GM12891 (cell line): ENCODE results near the gene SAP30BP.
"Not testable (repeated sequence)": the region's sequence is repeated elsewhere in the genome, so short reads cannot be mapped to it uniquely, and the experiment has no call there.

Experiments
- DNase-seq: peaks from one replicate; pipeline ENCODE4 v3.0.0; 2011; ENCODE audit warnings: low spot score; ENCODE audit not compliant: insufficient read length
- FAIRE-seq: peaks from 2 replicates; lab custom pipeline; 2011; peaks lifted over from hg19 to GRCh38; lab: Jason Lieb, UNC
- PAX5 ChIP-seq: IDR thresholded peaks from 2 replicates; pipeline ENCODE4 v1.6.1; 2011; ENCODE audit warnings: low read length, moderate library complexity, mild to moderate bottlenecking; ENCODE audit not compliant: insufficient read depth, severe bottlenecking
- POLR2A ChIP-seq: IDR thresholded peaks from 2 replicates; pipeline ENCODE4 v1.6.1; 2011; ENCODE audit warnings: low read depth, low read length, control low read depth
- POLR2AphosphoS5 ChIP-seq: IDR thresholded peaks from 2 replicates; pipeline ENCODE4 v1.6.1; 2011; ENCODE audit warnings: low read depth, low read length, control low read depth
- POU2F2 ChIP-seq: IDR thresholded peaks from 2 replicates; pipeline ENCODE4 v1.6.1; 2011; ENCODE audit warnings: low read depth, mild to moderate bottlenecking, control low read depth, low read length, moderate library complexity
- SPI1 ChIP-seq: IDR thresholded peaks from 2 replicates; pipeline ENCODE4 v1.6.1; 2011; ENCODE audit warnings: low read depth, low read length, control low read depth
- TAF1 ChIP-seq: IDR thresholded peaks from 2 replicates; pipeline ENCODE4 v1.6.1; 2011; ENCODE audit warnings: low read depth, low read length, control low read depth

Gene SAP30BP

DNA sequence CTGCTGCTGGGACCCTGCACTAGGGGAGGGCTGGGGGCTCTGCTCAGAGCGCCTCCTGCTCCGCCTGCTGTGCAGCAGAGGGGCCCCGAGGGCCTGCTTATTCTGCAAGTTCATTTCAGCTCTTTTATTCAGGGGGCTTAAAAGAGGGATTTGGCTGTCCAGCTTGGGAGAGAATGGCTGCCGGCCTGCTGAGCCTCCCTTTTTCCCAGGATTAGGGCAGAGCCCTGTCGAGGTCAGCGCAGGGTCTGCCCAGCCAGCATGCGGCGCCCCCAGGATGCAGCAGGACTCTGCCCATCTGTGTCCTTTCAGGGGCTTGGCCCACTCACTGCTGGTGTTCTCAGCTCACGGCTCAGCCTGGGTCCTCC lies 32.8 kb upstream of the SAP30BP start:
- TF ChIP-seq POLR2AphosphoS5, result no peak
- no peak for TF ChIP-seq SPI1
- TF ChIP-seq TAF1, result no peak
- TF ChIP-seq PAX5, result no peak
- no peak for TF ChIP-seq POLR2A
- TF ChIP-seq POU2F2, result no peak
- DNase-seq (no peak), FAIRE-seq (no peak)

DNA sequence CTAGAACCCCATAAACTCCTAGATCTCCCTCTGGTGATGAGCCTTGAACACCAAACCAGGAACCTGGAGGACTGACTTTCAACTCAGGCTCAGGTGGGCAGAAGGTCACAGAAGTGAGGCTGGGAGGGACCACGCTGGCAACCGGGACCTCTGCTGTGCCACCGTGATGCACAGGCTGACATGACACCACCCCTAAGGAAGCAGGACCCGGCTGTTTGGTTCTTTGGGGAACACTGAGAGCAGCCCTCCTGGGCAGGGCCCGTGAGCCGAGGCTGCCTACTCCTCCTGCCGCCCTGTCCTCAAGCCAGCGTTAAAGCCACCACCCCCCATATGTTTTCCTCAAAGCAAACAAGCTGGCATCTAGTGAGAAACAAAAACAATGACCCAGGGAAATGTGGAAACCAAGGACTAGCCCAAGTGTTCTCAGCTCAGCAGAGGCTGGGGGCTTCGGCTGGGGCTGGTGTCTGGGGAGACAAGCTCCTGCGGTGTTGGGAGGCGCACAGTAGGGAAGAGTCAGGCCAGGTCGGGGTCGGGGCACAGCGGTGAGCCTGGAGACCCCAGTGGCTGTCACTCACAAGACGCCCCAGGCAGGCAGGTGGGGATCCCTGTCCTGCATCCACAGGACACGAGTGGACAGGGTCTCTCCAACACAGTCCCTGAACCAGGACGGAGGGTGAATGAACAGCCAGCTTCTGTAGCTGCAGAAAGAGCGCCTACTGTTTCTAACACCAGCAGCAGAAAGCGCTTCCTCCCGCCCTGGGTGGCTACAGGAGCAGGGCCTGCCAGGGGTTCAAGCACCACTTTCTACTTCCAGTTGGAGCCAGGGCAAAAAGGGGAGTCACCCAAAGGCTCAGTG lies 32.2 kb upstream of the SAP30BP start:
- no peak for FAIRE-seq
- DNase-seq, result no peak
- no peak for TF ChIP-seq SPI1
- TF ChIP-seq POLR2AphosphoS5, result no peak

DNA sequence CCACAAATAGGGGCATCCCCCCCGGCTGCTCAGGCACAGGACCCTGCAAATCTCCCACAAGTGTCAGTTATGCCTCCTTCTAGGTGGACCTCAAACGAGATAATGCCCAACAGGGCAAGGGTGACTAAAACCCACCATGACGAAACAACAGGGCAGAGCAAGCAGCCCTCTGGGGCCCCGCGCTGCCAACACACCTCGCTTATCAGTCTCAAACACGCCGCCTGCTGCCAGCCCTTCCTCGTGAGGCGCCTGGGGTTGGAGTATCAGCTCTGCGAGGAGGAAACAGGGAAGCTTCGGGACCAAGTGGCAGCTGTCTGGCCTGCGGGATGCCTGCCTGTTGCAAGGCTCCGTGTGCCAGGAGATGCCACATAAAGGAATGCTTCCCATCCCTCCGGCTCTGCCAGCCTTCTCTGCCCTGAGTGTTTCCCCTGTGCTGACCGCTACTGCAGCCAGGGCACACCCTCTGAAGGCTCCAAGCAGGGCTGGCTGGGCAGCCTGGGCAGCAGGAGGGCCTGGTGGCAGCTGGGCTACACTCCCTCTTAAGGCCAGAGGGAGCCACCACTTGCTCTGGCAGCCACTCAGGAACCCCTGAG lies 31.4 kb upstream of the SAP30BP start:
- DNase-seq, result no peak
- TF ChIP-seq POLR2A (no peak), POU2F2 (no peak), PAX5 (no peak), SPI1 (no peak), POLR2AphosphoS5 (no peak), TAF1 (no peak)
- FAIRE-seq, result no peak

DNA sequence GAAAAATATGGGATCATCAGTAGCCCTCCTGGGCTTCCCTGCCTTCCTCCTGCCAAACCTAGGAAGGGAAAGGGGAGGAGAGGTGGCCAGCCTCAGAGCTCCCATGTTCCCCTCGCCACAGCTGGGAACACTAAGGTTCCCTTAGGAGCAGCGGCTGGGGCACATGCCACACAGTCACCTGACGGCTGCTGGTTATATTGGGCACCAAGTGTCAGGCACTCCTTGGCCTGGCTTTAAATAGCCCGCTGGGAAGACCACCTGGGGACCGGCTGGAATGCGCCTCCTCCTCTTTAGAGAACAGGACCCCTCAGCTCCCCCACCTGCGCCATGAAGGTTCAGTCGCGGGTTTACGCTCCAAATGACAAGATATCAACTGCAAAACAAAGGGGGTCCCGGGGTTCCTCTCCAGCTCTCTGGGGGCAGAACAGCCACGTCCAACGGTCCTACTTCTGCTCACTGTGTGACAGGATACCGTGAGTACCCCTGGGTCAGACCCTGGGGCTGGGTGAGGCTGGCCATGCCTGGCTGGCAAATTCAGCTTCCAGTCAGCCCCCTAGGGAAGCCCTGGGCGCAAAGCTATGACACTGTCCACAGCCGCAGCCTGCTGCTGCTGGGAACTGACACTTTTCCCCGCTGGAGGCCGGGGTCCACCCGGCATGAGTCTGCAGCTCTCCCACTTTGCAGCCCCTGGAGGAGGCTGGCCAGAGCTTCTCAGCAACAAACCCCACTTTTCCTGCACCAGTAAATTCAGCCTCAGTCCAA lies 30.6 kb upstream of the SAP30BP start:
- no peak for TF ChIP-seq POU2F2
- TF ChIP-seq POLR2A, result no peak
- no peak for TF ChIP-seq SPI1
- TF ChIP-seq TAF1, result no peak
- TF ChIP-seq PAX5, result no peak
- no peak for TF ChIP-seq POLR2AphosphoS5
- no peak for DNase-seq
- FAIRE-seq, result no peak

DNA sequence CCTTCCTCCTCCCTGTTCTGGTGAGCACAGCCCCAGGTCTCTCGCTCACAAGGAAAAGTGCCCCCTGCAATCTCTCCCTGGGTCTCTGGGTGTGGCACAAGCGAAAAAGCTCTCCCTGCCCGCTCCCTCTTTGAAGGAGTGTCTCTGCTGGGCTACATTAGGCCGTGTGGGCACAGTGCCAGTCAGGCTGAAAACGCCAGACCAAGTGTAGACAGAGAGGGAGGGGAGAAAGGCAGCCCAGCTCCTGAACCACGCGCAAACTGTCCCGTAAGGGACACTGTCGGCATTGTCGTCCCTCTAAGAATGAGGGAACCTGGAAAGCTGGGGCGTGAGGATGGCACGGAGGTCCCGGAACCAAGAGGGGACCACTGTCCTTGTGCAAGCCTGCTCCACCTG lies 30.0 kb upstream of the SAP30BP start:
- TF ChIP-seq POLR2AphosphoS5, result no peak
- no peak for TF ChIP-seq POLR2A
- TF ChIP-seq SPI1, result no peak
- TF ChIP-seq PAX5, result no peak
- no peak for TF ChIP-seq POU2F2
- no peak for TF ChIP-seq TAF1
- FAIRE-seq (no peak), DNase-seq (no peak)

DNA sequence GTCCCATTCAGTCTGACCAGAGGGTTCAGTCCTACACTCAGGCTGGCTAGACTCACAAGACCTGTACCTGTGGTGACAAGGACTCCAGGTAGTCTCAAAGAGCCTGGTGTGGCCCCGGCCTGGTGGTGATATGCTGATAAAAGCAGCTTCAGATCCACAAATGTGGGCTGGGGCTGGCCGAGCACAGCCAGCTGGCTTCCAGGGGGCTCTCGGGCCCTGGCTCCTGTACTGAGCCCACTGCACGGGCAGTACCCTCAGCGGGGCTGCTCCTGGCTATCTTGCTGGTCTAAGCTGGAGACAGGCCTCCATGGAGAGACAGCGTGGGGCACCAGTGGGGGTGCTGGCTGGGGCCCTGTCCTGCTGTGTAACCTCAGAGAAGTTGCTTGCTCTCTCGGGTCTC lies 29.6 kb upstream of the SAP30BP start:
- FAIRE-seq (no peak), DNase-seq (no peak)
- TF ChIP-seq POLR2AphosphoS5 (no peak), SPI1 (no peak), POU2F2 (no peak), PAX5 (no peak), TAF1 (no peak)

DNA sequence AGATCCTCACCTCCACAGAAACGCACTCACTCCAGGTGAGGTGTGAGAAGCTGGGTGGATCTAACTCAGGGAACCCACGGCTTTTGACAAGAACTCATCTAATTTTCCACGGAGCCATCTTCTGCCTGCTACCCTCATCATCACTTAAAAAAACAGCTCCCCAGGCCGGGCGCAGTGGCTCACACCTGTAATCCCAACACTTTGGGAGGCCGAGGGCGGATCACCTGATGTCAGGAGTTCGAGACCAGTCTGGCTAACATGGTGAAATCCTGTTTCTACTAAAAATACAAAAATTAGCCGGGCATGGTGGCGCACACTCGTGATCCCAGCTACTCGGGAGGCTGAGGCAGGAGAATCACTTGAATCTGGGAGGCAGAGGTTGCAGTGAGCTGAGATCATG lies 29.1 kb upstream of the SAP30BP start:
- FAIRE-seq, result not testable (repeated sequence)

DNA sequence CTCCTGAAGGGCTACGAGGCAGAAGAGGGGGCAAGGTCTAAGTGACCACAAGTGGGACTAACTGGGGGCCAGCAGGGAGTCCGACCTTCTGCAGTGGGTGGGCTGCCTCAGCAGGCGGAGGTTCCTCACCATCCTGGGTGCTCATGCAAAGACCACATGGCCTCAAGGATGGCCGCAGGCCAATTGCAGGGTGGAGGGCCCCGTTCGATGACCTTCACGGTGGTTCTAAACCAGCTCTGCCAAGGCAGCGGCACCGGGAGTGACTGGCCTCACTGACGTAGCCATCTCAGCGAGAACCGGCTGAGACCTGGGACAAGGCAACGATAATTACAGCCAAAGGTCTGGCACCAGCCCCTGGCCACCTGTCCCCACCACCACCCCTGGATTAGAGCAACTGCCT lies 28.2 kb upstream of the SAP30BP start:
- TF ChIP-seq PAX5, result no peak
- TF ChIP-seq TAF1, result no peak
- no peak for TF ChIP-seq POLR2A
- no peak for TF ChIP-seq SPI1
- no peak for TF ChIP-seq POLR2AphosphoS5
- no peak for TF ChIP-seq POU2F2
- FAIRE-seq (no peak), DNase-seq (peak; percentile 3)

More for the DNA sequence above, 29.1 kb upstream of the SAP30BP start:
- DNase-seq, result not testable (repeated sequence)

DNA sequence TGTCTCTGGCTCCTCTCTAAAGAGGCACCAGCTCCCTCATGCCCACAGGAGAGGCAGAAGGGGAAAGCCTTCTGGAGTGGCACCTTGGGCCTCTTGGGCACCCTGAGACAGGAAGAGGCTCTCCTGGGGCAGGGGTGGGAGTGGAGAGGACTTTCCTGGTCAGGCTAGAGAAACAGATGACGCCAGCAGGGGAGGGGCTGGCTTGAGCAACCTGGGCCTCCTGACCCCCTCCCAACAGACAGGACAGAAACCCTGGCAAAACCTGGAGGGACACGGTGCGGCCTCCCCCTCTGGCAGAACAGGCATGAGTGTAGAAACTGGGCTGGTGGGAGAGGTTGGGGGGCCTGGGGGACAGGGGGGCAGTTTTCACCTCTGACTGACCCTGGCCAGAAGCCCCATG lies 27.8 kb upstream of the SAP30BP start:
- FAIRE-seq, result no peak
- no peak for TF ChIP-seq POU2F2
- TF ChIP-seq POLR2AphosphoS5, result no peak
- no peak for TF ChIP-seq PAX5
- no peak for TF ChIP-seq SPI1
- no peak for TF ChIP-seq POLR2A
- TF ChIP-seq TAF1, result no peak
- DNase-seq, result peak; percentile 7
